Muscle of leg (tissue), 9 donors: ENCODE data around the gene HIVEP1. TPM values are rescaled to one million over a fixed set of nuclear protein-coding genes. Genes with fewer than 3 reads are reported as not detected.

Experiments used
- polyA plus RNA-seq, 8 donors: library from polyadenylated mRNA; unstranded; fragments of 120-200 nt; gene quantifications; one replicate each; pipeline versions ENCODE4 v1.2.1 to v1.2.3, GENCODE V29; 2013; ENCODE audit warnings: inconsistent platforms in 1 of 8, low replicate concordance in 1 of 8; ENCODE audit not compliant: insufficient read length in 8 of 8, insufficient read depth in 1 of 8
- total RNA-seq: library from RNA; stranded (reverse); fragments of 120-200 nt; gene quantifications from one replicate; pipeline ENCODE4 v1.2.4, GENCODE V29; 2013

HIVEP1 gene
- total and polyA plus RNA-seq, 9 donors: 16.7 to 27.8 (median 20.7) TPM

Other genes with a start within 250 kb of the HIVEP1 start
- 0.22 TPM for gene ADTRP, start 233.5 kb upstream of the HIVEP1 start, total RNA-seq
- gene ADTRP, start 233.5 kb upstream of the HIVEP1 start, polyA plus RNA-seq: 1 to 10 TPM in 3 of 8 donors, under 1 TPM in 5; 0.12 to 2.3 (median 0.75) TPM